GM19397 (cell line): Measurements from ENCODE around the gene GIPC1.
"Not testable (repeated sequence)": the region's sequence is repeated elsewhere in the genome, so short reads cannot be mapped to it uniquely, and the experiment has no call there.

Experiments
- ATAC-seq: cut with Tn5 transposase; IDR thresholded peaks from one replicate; pipeline ENCODE4 v1.9.1; 2021; ENCODE audit warnings: mild to moderate bottlenecking, moderate library complexity; ENCODE audit not compliant: unreplicated experiment

The GIPC1 gene

GRCh38 chr19:14517840-14518505, 22.0 kb upstream of the GIPC1 start, which contains the start of gene DNAJB1:
Gene DNAJB1, minus strand, starts transcription at chr19:14518397. Its CDS starts 48 bp downstream, at chr19:14518349.
- ATAC-seq, result peak; percentile 68

- no peak for ATAC-seq
These were observed 21.5 kb upstream of the GIPC1 start for GRCh38 chr19:14517446-14517839.

- ATAC-seq, result no peak
These were observed 21.0 kb upstream of the GIPC1 start for GRCh38 chr19:14516746-14517438.

GRCh38 chr19:14516048-14516534, 20.2 kb upstream of the GIPC1 start:
- ATAC-seq, result no peak

GRCh38 chr19:14515501-14516047, 19.6 kb upstream of the GIPC1 start:
- no peak for ATAC-seq

GRCh38 chr19:14514215-14514863, 18.4 kb upstream of the GIPC1 start:
- ATAC-seq, result no peak

GRCh38 chr19:14512406-14512961, 16.6 kb upstream of the GIPC1 start:
- no peak for ATAC-seq

- no peak for ATAC-seq
These were observed 15.3 kb upstream of the GIPC1 start for GRCh38 chr19:14511229-14511593.

- ATAC-seq, result no peak
These were observed 14.6 kb upstream of the GIPC1 start for GRCh38 chr19:14510311-14511228.

- no peak for ATAC-seq
These were observed 12.0 kb upstream of the GIPC1 start for GRCh38 chr19:14507704-14508542.

- no peak for ATAC-seq
These were observed 9.7 kb upstream of the GIPC1 start for GRCh38 chr19:14505488-14506239.

- not testable (repeated sequence) for ATAC-seq
These were observed 8.6 kb upstream of the GIPC1 start for GRCh38 chr19:14504575-14504974.

- ATAC-seq, result no peak
These were observed 7.4 kb upstream of the GIPC1 start for GRCh38 chr19:14503285-14503684.

- ATAC-seq, result no peak
These were observed 6.6 kb upstream of the GIPC1 start for GRCh38 chr19:14502334-14503092.

- no peak for ATAC-seq
These were observed 1.4 kb upstream of the GIPC1 start for GRCh38 chr19:14497228-14497921.

GRCh38 chr19:14496834-14497227, 904 bp upstream of the GIPC1 start:
- no peak for ATAC-seq

GRCh38 chr19:14495672-14496028, 277 bp downstream of the GIPC1 start:
- no peak for ATAC-seq
